SJCRH30 (cell line): ENCODE measurements around the gene FRAS1. TPM values are rescaled to one million over a fixed set of nuclear protein-coding genes. Genes with fewer than 3 reads are reported as not detected.
A peak's percentile ranks its signal among the peaks of the same experiment; 100 is the strongest.

Source experiments
- DNase-seq, 2 experiments: peaks; one replicate each; pipeline ENCODE4 v3.0.0-alpha.2; 2015 to 2020
- H3K27ac ChIP-seq: fragments of 250-450 bp; sonication (Bioruptor Pico); 2 replicates; pipeline ENCODE4 v1.5.1; 2020; ENCODE audit warnings: mild to moderate bottlenecking, moderate library complexity
- H3K27me3 ChIP-seq: fragments of 250-450 bp; sonication (Bioruptor Pico); 2 replicates; pipeline ENCODE4 v1.5.1; 2020; ENCODE audit warnings: mild to moderate bottlenecking, moderate library complexity
- H3K36me3 ChIP-seq: fragments of 250-450 bp; sonication (Bioruptor Pico); 2 replicates; pipeline ENCODE4 v1.5.1; 2020; ENCODE audit warnings: mild to moderate bottlenecking, moderate library complexity
- H3K4me1 ChIP-seq: fragments of 250-450 bp; sonication (Bioruptor Pico); 2 replicates; pipeline ENCODE4 v1.5.1; 2020; ENCODE audit warnings: mild to moderate bottlenecking, moderate library complexity
- H3K4me3 ChIP-seq: fragments of 250-450 bp; sonication (Bioruptor Pico); 2 replicates; pipeline ENCODE4 v1.5.1; 2020; ENCODE audit warnings: mild to moderate bottlenecking, moderate library complexity
- H3K9me3 ChIP-seq: fragments of 250-450 bp; sonication (Bioruptor Pico); replicated peaks from 2 replicates; pipeline ENCODE4 v1.5.1; 2020; ENCODE audit warnings: mild to moderate bottlenecking, moderate library complexity
- total RNA-seq: library from RNA; depleted of rRNA; stranded (reverse); fragments of >200 nt; shearing (Covaris generic); gene quantifications from 2 replicates; pipeline ENCODE4 v1.2.3, GENCODE V29; 2014

Gene FRAS1
- total RNA-seq, 1 experiment from 2014 or later, result 32.8 TPM

DNA sequence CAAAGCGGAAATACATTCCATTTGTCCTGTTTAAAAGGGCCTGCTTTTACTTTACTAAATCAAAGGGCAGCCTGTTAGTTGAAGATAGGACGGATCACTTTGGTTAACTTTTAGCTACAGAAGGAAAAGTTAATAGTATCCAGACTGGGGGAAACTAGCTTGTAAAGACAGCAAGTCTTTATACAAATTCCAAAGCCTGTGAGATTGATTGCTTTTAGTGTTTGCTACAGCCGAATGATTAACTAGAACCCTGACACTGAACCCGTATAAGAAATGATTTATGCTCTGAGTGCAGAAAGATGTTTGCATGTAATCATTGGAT, 93.4 kb downstream of the FRAS1 start:
- peaks cover 15% of the 10 kb centered on the region for H3K4me1 ChIP-seq
- no peak overlapping the region for H3K27ac ChIP-seq
- H3K27me3 ChIP-seq, result no peaks in the 10 kb centered on the region
- no peaks in the 10 kb centered on the region for H3K36me3 ChIP-seq
- H3K4me3 ChIP-seq, result no peak overlapping the region
- H3K9me3 ChIP-seq, result no peaks in the 10 kb centered on the region
- no peak for DNase-seq

DNA sequence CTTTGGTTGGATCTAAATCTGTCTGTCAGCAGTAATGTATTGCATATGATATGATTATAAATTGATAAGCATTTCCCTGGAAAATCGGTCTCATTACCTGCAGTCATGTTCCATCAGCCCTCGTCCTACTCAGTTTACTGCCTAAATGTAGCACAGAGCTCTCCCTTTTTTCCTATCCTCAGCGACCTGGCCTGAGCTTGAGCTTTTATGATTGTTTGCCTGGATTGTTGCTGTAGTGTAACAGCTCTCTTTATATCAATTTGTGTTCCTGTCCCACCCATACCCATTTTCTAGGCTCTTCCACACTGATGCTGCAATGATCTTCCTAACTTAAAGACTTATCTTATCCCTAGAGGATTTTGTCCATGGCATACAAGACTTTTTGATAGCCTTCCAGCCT, 95.7 kb downstream of the FRAS1 start:
- peaks cover 20% of the 10 kb centered on the region for H3K4me1 ChIP-seq
- H3K4me3 ChIP-seq, result no peak overlapping the region
- no peaks in the 10 kb centered on the region for H3K36me3 ChIP-seq
- H3K27me3 ChIP-seq, result no peaks in the 10 kb centered on the region
- DNase-seq, result no peak
- H3K9me3 ChIP-seq, result no peaks in the 10 kb centered on the region
- H3K27ac ChIP-seq, result no peak overlapping the region

DNA sequence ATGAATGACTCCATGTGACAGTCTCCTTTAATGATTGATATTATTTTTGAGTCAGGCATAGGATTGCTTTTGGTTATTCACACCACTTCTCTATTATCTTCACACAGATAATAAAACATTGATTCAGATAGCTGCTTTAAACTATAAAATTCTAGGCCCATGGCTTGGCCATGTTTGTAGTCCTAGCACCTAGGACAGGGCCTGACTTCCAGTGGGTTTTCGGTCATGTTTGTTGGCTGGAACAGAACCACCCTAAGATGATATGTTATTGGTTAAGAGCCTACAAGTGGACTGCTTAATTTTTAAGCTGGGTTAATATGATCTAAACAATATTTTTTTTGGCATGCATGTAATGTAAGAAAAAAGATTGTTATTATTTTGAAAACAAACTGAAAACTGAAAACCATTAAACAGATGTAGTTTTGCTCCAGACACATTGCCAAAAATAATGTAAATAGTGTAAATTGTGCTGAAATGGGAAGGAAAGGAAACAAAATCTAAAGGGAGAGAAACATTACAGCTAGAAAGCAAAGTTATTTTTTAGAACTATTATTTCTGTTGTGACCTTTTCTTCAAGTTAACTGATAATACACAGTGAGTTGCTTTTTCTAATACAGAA, 98.0 kb downstream of the FRAS1 start:
- Histone ChIP-seq H3K27me3 (no peaks in the 10 kb centered on the region), H3K9me3 (no peaks in the 10 kb centered on the region; the same call in 1 of the 2 replicates), H3K4me3 (peak overlapping the region; percentile 20), H3K4me1 (peaks cover 20% of the 10 kb centered on the region), H3K36me3 (no peaks in the 10 kb centered on the region), H3K27ac (peak overlapping the region; percentile 26)
- DNase-seq, result no peak

DNA sequence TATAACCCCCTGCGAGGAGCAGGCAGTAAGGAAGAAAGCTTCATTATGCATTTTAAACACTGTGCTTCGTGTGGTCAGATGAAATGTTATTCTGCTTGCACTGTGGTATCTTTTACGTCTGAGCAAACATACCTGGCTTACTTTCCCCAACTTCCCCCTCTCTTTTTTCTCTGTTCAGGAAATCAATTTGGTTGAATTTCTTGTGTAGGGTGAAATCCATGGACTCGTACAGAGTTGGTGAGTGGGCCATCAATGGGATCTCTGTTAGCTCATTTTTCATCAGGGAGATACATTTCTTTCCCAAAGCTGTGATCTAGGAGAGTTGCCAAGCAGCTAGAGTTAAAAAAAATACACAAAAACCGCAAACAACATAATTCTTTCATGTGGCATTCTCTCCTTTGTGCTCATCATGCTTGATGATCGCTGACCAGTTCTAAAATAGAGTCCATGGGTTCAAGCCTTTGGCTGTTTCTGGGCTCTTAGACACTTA, 98.5 kb downstream of the FRAS1 start:
- Histone ChIP-seq H3K4me3 (peak overlapping the region; percentile 20), H3K27me3 (no peaks in the 10 kb centered on the region), H3K4me1 (peaks cover 20% of the 10 kb centered on the region), H3K27ac (peak overlapping the region; percentile 26), H3K36me3 (no peaks in the 10 kb centered on the region), H3K9me3 (no peaks in the 10 kb centered on the region; the same call in 1 of the 2 replicates)
- peak; percentile 38 to 78 for DNase-seq

DNA sequence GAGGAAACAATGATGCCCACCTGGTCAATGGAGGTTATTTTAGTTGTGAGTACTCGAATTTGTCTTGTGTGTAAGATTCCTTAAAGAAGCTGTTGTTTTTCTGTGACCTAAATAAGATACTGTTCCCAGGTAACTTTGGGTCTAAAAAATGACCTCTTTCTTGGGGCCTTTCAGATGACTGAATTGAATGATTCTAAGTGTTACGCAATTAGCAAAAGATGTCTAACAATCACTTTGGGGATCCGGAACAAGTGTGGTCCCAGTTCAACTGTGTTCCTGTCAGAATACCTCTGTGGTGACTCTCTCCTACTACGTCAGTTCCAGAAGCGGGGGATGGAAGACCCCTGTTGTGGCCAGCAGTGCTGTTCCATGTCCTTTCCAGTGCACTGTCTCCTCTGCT, 99.4 kb downstream of the FRAS1 start:
- peaks cover 20% of the 10 kb centered on the region for H3K4me1 ChIP-seq
- no peaks in the 10 kb centered on the region for H3K27me3 ChIP-seq
- H3K9me3 ChIP-seq, result no peaks in the 10 kb centered on the region; the same call in 1 of the 2 replicates
- no peak overlapping the region for H3K4me3 ChIP-seq
- H3K27ac ChIP-seq, result no peak overlapping the region
- no peaks in the 10 kb centered on the region for H3K36me3 ChIP-seq
- no peak for DNase-seq

DNA sequence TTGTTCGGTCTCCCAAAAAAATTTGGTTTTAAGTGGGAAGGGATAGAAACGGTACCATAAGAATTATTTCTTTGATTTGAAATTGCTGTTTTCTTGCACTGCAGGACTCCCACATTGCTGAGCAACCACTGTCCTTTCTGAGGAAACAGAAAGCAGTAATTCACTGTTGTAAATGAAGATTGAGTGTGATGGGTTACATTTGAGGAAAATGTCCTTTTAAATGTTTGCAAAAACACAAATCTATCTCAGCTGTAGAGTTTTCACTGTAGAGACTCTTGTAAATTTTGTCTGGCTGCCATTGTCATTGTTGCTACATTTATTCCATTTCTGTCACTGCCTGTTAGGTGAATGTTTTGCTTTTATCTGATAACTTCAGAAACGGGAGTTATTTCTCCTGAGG, 105.2 kb downstream of the FRAS1 start:
- Histone ChIP-seq H3K4me3 (no peak overlapping the region), H3K27me3 (no peaks in the 10 kb centered on the region), H3K36me3 (no peaks in the 10 kb centered on the region), H3K9me3 (peaks cover 2% of the 10 kb centered on the region; the same call in 1 of the 2 replicates), H3K27ac (no peak overlapping the region), H3K4me1 (peaks cover 6% of the 10 kb centered on the region)
- no peak for DNase-seq

DNA sequence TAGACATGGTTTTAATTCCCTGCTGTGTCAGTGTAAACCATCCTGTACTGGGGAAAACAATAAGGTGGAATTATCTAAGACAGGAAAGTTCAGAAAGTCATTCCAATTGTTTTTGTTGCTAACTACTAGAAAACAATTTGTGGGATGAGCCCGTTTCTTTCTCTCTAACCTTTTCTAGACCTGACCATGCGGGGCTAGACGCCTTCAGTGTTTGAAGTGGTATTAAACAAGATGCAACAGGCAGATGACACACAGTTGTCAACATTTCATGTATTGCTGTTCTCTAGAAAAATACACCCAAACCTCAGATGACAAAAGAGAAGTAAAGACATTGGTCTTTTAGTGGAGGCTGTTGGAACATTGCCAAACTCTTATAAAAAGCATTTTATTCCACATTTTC, 105.7 kb downstream of the FRAS1 start:
- peaks cover 2% of the 10 kb centered on the region; the same call in 1 of the 2 replicates for H3K9me3 ChIP-seq
- DNase-seq, result no peak
- peaks cover 6% of the 10 kb centered on the region for H3K4me1 ChIP-seq
- H3K36me3 ChIP-seq, result no peaks in the 10 kb centered on the region
- no peaks in the 10 kb centered on the region for H3K27me3 ChIP-seq
- no peak overlapping the region for H3K4me3 ChIP-seq
- no peak overlapping the region for H3K27ac ChIP-seq

DNA sequence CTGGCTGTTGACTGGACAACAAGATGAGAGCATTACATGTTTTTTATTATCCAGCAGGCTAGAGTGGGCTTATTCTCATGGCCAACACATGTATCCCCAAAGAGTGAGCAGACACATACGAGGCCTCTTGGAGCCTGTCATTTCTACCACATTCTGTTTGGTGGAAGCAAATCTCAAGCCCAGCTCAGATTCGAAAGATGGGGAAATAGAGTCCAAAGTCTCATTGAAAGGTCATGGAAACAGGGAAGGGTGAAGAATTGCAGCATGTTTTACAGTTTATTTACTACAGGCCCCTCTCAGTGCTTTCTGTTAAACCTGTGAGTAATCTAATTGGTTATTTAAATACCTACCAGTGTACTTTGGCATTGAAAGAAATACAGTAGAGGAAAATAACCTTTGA, 108.6 kb downstream of the FRAS1 start:
- Histone ChIP-seq H3K27ac (no peak overlapping the region), H3K9me3 (0 out of 2 replicates have a peak, but pooled peaks cover 2% of the 10 kb centered on the region), H3K36me3 (no peaks in the 10 kb centered on the region), H3K4me1 (peaks cover 6% of the 10 kb centered on the region), H3K4me3 (no peak overlapping the region), H3K27me3 (no peaks in the 10 kb centered on the region)
- DNase-seq, result no peak

DNA sequence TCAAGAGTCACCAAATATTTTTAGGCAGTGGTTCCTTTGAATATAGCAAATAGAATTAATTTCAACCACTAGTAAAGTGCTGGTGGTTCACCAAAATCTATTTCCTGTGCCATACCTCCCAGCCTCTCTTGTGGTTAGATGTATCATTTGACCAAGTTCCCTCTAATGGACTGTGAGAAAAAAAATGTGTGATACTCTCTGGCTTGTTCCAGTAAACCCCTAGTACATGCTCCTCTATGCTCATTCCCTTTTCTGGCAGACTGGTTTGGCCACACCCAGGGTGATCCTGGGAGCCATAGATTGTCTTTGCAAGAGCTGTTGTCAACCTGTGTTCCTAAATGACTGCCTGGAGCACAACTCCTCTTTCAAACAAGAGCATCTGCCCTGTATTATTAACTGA, 109.5 kb downstream of the FRAS1 start:
- H3K9me3 ChIP-seq, result 0 out of 2 replicates have a peak, but pooled peaks cover 2% of the 10 kb centered on the region
- DNase-seq, result peak in 1 of 2 experiments; percentile 56
- H3K36me3 ChIP-seq, result no peaks in the 10 kb centered on the region
- H3K4me3 ChIP-seq, result no peak overlapping the region
- no peak overlapping the region for H3K27ac ChIP-seq
- no peaks in the 10 kb centered on the region for H3K27me3 ChIP-seq
- H3K4me1 ChIP-seq, result peaks cover 6% of the 10 kb centered on the region

DNA sequence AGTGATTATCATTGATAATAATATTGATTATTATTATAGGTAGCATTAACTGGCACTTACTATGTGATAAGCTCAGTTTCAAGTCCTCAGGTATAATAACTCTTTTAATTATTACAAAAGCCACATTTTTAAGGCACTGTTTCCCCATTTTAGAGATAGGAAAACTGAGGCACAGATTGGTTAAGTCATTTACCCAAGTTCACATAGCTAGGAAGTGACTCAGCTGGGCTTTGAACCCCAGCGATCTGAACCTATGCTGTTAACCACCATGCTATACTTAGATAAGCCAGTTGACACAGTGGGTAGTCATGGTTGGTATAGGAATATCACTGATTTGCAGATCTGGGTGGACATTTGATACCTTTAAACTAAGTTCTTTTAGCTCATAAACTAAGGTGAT, 110.4 kb downstream of the FRAS1 start:
- no peak for DNase-seq
- 0 out of 2 replicates have a peak, but pooled peaks cover 2% of the 10 kb centered on the region for H3K9me3 ChIP-seq
- peaks cover 3% of the 10 kb centered on the region for H3K4me1 ChIP-seq
- no peaks in the 10 kb centered on the region for H3K27me3 ChIP-seq
- no peaks in the 10 kb centered on the region for H3K36me3 ChIP-seq
- no peak overlapping the region for H3K27ac ChIP-seq
- H3K4me3 ChIP-seq, result no peak overlapping the region

DNA sequence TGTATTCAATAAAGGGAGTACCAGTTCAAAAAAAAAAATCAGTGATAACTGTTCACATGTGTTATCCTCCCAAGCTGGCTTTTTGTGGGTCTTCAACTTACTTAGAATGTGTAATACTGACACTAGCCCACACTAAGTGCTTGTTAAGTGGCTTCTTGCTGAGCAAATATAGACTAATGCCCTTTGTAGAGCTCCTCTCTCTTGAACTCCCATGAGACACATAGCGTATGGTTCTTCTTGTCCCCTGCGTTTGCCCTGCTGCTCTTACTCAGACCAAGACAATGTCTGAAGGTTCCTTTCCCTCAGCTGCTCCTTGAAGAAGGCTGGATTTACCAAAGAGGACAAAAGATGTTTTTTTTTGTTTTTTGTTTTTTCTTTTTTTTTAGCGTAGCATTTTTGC, 110.9 kb downstream of the FRAS1 start:
- Histone ChIP-seq H3K27ac (no peak overlapping the region), H3K36me3 (no peaks in the 10 kb centered on the region), H3K4me3 (no peak overlapping the region), H3K27me3 (no peaks in the 10 kb centered on the region), H3K9me3 (0 out of 2 replicates have a peak, but pooled peaks cover 2% of the 10 kb centered on the region), H3K4me1 (peaks cover 3% of the 10 kb centered on the region; the same call in 1 of the 2 replicates)
- DNase-seq, result peak in 1 of 2 experiments; percentile 17

DNA sequence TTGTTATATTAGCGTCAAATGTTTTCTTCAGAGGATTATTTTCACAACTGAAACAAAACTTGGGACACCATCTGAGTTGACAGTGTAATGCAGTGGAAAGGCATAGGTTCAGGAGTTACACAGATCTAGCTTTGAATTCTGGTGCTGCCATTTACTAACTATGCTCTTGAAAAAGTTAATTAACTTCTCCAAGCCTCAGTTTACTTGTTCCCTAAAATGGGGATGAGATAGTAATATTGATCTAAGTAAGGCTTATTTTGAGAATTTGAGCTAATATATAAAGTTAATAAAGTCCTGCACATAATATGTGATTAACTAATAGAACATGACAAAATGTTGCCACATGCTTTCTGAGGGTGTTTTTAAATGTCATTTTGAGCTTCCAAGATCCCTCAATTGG, 112.6 kb downstream of the FRAS1 start:
- no peaks in the 10 kb centered on the region for H3K9me3 ChIP-seq
- no peak for DNase-seq
- no peak overlapping the region for H3K4me3 ChIP-seq

DNA sequence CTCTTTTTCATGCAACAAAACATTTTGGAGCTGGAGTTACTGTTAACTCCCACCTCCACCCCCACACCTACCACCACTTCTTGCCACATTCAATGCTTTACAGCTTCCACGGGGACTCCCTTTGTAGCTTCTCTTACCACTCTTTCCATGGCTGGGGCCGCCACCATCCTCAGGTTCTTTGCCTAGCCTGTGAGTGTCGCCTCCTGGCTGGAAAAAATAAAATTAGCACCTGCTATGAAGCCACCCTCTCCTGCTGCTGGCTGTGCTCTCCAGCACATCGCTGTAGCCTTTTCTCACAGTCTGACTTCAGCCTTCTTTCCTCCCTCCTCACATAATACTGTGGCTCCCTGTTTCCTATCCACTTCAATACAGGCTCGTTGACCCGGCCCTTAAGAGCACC, 114.4 kb downstream of the FRAS1 start:
- H3K9me3 ChIP-seq, result no peaks in the 10 kb centered on the region
- no peak overlapping the region for H3K4me3 ChIP-seq
- no peaks in the 10 kb centered on the region for H3K27me3 ChIP-seq
- no peaks in the 10 kb centered on the region for H3K36me3 ChIP-seq
- H3K27ac ChIP-seq, result no peak overlapping the region
- H3K4me1 ChIP-seq, result peaks cover 7% of the 10 kb centered on the region; the same call in 1 of the 2 replicates
- DNase-seq, result no peak

More for the DNA sequence above, 112.6 kb downstream of the FRAS1 start:
- peaks cover 3% of the 10 kb centered on the region; the same call in 1 of the 2 replicates for H3K4me1 ChIP-seq
- no peaks in the 10 kb centered on the region for H3K27me3 ChIP-seq
- no peaks in the 10 kb centered on the region for H3K36me3 ChIP-seq
- H3K27ac ChIP-seq, result no peak overlapping the region

DNA sequence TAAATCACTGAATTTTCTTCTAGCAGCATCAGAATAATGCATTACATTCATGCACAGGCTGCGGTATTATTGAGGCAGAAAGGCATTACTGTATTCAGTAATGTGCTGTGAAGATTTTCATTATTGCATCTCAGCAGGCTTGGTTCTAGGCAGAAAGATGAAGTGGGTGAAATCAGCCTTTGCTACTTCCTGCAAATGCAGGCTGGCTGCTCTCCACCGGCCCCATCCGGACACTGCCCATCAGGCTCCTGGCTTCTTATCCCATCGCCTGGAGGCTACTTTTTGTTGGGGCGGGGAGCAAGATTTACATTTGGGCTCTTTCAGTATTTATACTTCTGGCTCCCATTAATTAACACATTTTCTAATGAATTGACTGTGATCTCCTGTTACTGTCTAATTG, 117.8 kb downstream of the FRAS1 start:
- Histone ChIP-seq H3K9me3 (no peaks in the 10 kb centered on the region), H3K27ac (no peak overlapping the region)

DNA sequence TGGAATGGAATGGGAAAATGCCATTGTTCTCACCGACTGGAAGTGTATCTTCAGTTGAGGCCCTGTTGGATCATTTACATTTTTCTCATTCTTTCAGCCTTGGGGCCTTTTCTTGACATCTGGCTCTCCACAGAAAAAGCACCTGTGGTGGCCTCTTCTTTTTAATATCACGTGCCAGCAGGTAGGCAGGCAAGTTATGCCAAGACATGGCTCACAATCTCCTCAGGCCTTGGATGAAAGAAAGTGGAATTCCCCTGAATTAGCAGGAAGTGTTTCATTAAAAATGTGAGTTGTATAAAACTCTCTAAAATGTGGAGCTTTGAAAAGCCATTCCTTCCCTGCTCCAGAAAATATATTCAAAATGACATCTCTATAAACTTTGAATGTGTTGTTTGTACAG, 122.1 kb downstream of the FRAS1 start:
- 0 out of 2 replicates have a peak, but pooled peaks cover 5% of the 10 kb centered on the region for H3K4me1 ChIP-seq
- no peak for DNase-seq
- H3K27me3 ChIP-seq, result no peaks in the 10 kb centered on the region
- H3K36me3 ChIP-seq, result no peaks in the 10 kb centered on the region
- no peaks in the 10 kb centered on the region for H3K9me3 ChIP-seq
- no peak overlapping the region for H3K4me3 ChIP-seq
- H3K27ac ChIP-seq, result no peak overlapping the region

More for the DNA sequence above, 117.8 kb downstream of the FRAS1 start:
- DNase-seq, result no peak
- H3K4me1 ChIP-seq, result 0 out of 2 replicates have a peak, but pooled peaks cover 5% of the 10 kb centered on the region
- no peaks in the 10 kb centered on the region for H3K36me3 ChIP-seq
- H3K27me3 ChIP-seq, result no peaks in the 10 kb centered on the region
- no peak overlapping the region for H3K4me3 ChIP-seq
